ENCODE data around the gene SH3BP1. TPM values are rescaled to one million over a fixed set of nuclear protein-coding genes. Genes with fewer than 3 reads are reported as not detected.

SH3BP1 gene
- total RNA-seq, 2 donors from 2014 or later: 1.5 to 4.0 TPM

- TF ChIP-seq, protein P1, sequence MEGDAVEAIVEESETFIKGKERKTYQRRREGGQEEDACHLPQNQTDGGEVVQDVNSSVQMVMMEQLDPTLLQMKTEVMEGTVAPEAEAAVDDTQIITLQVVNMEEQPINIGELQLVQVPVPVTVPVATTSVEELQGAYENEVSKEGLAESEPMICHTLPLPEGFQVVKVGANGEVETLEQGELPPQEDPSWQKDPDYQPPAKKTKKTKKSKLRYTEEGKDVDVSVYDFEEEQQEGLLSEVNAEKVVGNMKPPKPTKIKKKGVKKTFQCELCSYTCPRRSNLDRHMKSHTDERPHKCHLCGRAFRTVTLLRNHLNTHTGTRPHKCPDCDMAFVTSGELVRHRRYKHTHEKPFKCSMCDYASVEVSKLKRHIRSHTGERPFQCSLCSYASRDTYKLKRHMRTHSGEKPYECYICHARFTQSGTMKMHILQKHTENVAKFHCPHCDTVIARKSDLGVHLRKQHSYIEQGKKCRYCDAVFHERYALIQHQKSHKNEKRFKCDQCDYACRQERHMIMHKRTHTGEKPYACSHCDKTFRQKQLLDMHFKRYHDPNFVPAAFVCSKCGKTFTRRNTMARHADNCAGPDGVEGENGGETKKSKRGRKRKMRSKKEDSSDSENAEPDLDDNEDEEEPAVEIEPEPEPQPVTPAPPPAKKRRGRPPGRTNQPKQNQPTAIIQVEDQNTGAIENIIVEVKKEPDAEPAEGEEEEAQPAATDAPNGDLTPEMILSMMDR (IDR thresholded peaks at IDR 0.05): peak in 1 of 2 donors; percentile 30
- Histone ChIP-seq H3K4me3 (peak overlapping the region; percentile 12 to 29), H3K9me3 (no peaks in the 10 kb centered on the region), H3K27me3 (no peaks in the 10 kb centered on the region), H3K36me3 (peaks cover 6% of the 10 kb centered on the region), H3K27ac (peak overlapping the region; percentile 63 to 84), H3K4me1 (peaks cover 5 to 33% of the 10 kb centered on the region in 2 donors)
- peak; percentile 88 for DNase-seq (ENCODE audit: low spot score)
Measured at GRCh38 chr22:37633625-37634416, 5.6 kb upstream of the SH3BP1 start.

- Histone ChIP-seq H3K27me3 (no peaks in the 10 kb centered on the region), H3K27ac (peak overlapping the region; percentile 63 to 84), H3K4me3 (peak overlapping the region; percentile 12 to 29), H3K36me3 (peaks cover 2% of the 10 kb centered on the region), H3K9me3 (no peaks in the 10 kb centered on the region), H3K4me1 (peaks cover 5 to 40% of the 10 kb centered on the region in 2 donors)
- TF ChIP-seq, protein P1 (IDR thresholded peaks at IDR 0.05): no peak
- DNase-seq (ENCODE audit: low spot score): no peak
Measured at GRCh38 chr22:37634417-37634924, 5.0 kb upstream of the SH3BP1 start.

DNA sequence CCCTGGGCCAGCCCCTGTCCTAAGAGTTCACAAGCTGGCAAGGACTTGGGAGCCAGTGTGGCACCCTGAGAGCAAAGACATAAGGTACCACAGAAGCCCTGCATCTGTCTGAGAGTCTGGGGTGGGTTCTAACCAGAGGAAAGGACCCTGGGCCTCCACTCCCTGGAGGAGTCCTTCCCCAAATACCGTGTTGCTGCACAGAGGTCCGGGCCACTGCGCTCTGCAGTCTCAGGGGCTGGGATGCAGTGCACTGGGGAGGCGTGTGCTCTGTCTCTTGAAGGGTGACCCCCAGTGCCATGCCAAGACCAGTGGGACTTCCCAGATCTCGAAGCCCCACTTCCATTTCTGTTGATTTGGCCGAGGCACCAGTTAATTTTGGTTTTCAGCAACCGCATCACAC is 4.3 kb upstream of the SH3BP1 start:
- Histone ChIP-seq H3K4me1 (peaks cover 5 to 46% of the 10 kb centered on the region in 2 donors), H3K36me3 (no peaks in the 10 kb centered on the region), H3K4me3 (no peak overlapping the region), H3K9me3 (no peaks in the 10 kb centered on the region), H3K27ac (peak overlapping the region in 1 of 2 donors; percentile 6), H3K27me3 (no peaks in the 10 kb centered on the region)
- DNase-seq (ENCODE audit: low spot score): no peak
- TF ChIP-seq, protein P1 (IDR thresholded peaks at IDR 0.05): no peak

DNA sequence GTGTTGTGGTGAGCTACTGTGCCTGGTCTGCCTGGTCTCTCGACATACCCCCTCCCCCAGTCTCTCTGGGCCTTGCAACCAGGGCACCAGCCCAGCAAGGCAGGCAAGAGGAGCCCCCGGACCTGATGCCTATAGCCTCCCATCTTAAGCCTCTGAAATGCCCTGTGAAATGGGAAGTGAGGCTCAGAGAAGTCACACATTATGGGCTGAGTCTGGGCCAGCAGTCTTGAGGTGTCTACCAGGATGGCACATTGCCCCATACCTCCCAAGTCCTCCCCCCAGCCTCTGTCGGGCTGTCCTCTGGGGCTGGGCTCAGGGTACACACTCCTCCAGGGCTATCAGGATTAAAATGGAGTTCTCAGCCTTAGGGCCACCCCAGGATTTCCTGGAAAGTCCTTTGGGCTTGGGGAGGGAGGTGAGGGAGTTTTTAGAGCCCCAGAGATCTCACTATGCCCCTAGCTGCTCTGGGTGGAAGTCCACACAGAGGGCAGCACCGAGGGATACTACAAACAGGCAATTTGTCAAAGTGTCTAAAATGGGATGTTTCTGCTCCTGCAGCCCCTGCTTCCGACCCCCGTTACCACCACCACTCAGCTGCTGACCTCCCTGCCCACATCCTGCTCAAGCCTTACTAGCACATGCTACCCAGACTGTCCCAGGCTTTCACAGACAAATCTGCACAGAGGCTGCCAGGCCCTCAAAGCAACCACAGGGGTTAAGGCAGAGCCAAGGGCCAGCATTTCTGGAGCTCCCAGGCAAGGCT is 3.1 kb upstream of the SH3BP1 start:
- no peaks in the 10 kb centered on the region for H3K27me3 ChIP-seq
- H3K4me3 ChIP-seq: no peak overlapping the region
- H3K27ac ChIP-seq: no peak overlapping the region
- no peak for DNase-seq (ENCODE audit: low spot score)
- H3K9me3 ChIP-seq: no peaks in the 10 kb centered on the region
- H3K4me1 ChIP-seq: peaks cover 5 to 54% of the 10 kb centered on the region in 2 donors
- TF ChIP-seq, protein P1 (IDR thresholded peaks at IDR 0.05): no peak
- no peaks in the 10 kb centered on the region for H3K36me3 ChIP-seq

GRCh38 chr22:37636949-37637273 is 2.6 kb upstream of the SH3BP1 start:
- Histone ChIP-seq H3K36me3 (no peaks in the 10 kb centered on the region), H3K27ac (no peak overlapping the region), H3K27me3 (no peaks in the 10 kb centered on the region), H3K4me1 (peaks cover 5 to 54% of the 10 kb centered on the region in 2 donors), H3K9me3 (no peaks in the 10 kb centered on the region), H3K4me3 (no peak overlapping the region)
- DNase-seq (ENCODE audit: low spot score): no peak
- TF ChIP-seq, protein P1 (IDR thresholded peaks at IDR 0.05): no peak

All from right atrium auricular region (tissue), 2 donors.